GM19467 (cell line): ENCODE results near the gene GLIS1.

Experiments
- ATAC-seq: cut with Tn5 transposase; IDR thresholded peaks from one replicate; pipeline ENCODE4 v1.9.1; 2021; ENCODE audit warnings: mild to moderate bottlenecking, moderate library complexity; ENCODE audit not compliant: unreplicated experiment

Gene GLIS1

DNA sequence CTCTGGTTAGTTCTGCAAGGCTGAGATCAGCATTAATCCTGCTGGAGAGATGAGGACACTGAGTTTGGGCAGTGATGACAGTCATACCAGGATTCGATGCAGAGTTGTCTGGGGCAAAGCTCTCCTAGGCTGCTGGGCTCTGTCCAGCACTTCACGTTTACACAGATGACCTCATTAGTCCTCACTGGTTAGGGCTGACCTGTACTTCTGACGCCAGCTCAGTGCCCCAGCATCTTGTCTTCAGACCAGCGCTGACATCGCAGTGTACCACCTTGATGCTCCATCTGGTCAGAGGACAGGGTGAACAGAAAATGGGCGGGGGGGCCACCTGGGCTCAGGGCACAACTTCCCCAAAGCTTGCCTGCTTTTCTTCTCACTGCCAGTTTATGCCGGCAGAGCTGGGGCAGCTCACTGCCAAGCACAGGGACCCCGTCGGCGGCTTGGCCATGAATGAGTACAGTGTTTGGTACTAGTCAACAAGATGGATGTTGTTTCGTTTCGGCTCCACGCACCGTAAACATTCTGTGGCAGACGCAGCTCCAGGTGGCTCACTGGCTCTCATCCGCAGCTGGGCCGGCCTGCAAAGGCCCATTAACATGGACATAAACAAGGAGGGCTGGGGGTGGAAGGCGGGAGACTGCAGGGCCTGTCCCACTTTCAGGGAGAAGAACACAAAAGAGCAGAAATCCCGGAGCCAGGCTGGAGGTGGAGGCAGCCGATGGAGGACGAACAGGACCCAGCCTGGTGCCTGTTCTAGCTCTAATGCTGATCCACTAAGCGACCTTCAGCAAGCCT is 118.7 kb downstream of the GLIS1 start:
- no peak for ATAC-seq

DNA sequence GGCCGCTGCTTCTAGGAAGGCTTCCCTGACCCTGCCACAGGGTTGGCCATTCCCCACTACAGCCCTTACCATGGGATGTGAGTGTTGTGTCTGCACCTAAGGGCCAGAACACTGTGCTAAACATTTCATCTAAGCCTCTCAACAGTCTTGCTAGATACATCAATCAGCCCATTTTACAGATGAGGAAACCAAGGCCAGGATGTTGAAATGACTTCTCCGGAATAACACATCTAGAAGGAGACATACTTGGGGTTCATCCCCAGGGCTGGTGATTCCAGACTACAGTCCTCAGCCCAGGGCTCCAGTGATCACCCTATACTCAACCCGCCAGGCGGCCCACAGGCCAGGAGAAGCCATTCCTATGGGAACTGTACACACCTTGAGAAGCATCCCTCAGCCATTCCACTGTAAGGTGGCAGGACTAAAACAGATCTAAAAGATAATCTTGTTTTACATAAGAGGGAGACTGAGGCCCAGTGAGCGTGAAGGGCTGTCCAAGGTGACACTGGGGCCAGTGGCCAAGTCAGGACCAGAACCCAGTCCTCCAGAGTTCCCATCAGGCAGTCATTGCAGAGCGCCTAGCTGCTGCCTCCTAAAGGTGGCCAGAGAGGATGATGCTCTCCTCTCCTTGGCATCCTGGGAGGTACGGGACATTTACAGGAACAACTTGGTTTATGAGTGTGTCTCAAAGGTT is 119.5 kb downstream of the GLIS1 start:
- ATAC-seq = no peak

DNA sequence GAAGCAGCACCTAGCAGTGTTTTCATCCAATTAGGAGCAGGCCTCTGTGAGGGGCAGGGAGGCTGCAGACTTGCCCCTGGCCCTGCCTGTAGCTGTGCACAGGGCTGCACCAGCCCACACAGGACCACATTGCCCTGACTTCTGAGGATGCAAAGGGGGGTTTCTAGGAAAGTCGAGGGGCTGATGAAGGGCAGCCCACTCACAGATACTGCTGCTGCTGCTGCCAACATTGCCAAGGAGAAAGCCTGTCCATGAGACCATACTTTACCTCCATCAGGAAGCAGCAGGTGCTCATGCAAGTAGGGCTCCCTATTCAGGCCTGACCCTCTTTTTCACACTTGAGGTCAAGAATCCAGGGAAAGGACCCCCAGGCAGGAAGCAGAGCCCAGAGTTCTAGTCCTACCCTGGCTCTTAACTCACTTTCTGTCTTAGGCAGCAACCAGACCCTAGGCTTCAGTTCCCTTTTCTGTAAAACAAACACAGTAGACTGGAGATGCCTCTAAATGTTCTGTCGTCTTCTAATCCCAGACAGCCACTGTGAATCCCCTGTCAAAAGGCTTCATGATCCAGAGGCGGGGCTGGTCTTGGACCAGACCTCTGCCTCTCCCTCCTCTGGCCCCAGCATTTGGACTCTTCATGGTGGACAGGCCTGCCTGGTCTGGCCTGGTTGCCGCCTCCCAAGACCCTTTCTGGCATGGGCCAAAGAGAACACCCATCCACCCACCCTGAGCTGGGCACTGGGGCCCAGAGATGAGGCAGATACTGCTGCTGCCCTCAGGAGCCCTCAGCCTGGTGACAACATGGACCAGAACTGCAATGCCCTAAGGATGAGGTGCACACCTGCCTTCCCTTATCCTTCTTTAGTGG is 120.2 kb downstream of the GLIS1 start:
- no peak for ATAC-seq

DNA sequence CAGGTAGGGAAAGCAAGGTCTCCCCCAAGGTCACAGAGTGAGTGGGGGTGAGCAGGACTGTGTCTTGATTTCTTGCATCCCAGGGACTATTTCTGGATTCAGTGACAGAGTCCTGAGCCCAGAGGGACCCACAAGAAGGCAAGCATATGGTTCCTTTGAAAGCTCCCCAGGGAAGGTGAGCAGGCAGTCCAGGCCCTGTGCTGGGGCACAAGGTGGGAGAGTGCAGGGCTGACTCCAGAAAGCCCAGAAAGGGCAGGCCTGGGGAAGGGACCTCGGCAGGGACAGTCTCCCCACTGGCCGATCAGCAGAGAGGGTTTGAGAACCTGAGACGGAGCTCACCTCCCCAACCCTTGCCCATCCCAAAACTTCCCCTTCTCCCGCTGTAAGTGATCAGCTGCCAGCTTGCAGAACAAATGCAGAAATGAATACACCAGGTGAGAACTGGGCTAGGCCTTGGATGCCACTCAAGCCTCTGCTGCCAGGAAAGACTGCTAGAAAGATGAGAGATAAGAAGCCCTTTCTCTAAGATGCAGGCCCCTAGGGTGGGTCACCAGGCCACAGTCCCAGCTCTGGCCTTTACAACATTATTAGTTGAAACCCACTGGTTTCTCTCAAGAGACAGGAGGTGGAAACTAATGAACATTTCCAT is 121.0 kb downstream of the GLIS1 start:
- no peak for ATAC-seq

DNA sequence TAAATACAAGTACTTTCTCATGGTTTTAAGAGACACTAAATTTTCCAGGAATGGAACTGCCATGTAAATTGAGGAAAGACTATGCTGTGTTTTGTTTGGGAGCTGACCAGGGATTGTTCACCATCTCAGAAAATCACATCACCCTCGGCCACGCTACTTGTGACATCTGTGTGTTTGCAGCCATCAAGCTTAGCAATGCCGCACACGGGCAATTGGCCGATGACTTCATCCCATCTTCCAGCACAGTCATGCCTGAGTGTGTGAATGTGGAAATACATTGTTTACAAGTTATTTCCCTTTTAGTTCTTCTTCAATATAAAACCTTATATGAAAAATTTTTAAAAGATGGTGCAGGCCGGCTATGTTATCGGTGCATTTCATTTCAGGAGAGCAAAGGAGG is 121.6 kb downstream of the GLIS1 start:
- ATAC-seq = no peak

DNA sequence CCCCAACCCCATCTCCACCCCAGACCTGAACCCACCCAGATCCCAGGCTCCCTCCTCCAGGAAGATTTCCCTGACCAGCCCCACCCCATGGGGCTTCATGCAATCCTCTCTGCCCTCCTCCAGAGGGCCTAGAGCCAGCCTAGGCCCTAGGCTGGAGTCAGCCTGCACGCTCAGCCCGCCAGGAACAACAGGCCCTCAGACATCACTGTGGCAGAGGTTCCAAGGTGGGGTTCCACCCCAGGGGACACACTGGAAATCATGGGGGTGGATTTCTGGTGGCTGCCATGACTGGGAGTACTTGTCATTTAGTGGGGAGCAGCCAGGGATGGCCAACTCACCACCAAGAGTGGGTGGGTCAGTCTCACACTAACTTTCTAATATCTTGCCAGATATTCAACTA is 122.0 kb downstream of the GLIS1 start:
- no peak for ATAC-seq

DNA sequence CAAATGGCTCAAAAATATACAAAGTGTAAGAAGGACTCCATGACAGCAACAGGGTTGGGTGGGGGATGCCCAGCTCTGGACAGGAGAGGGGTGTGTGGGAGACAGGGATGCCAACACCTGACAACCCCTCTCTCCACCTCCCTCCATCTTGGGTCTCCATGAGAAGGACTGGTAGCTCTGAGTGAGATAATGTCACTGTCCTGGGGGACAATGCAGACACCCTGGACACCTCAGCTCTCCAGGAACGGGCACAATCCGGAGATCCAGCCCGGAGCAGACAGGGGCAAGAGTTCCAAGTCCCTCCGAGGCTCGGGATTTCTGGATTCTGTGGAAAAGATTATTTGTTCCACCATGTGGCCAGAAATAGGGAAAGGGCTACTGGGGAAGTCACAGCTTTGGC is 122.5 kb downstream of the GLIS1 start:
- ATAC-seq = no peak

DNA sequence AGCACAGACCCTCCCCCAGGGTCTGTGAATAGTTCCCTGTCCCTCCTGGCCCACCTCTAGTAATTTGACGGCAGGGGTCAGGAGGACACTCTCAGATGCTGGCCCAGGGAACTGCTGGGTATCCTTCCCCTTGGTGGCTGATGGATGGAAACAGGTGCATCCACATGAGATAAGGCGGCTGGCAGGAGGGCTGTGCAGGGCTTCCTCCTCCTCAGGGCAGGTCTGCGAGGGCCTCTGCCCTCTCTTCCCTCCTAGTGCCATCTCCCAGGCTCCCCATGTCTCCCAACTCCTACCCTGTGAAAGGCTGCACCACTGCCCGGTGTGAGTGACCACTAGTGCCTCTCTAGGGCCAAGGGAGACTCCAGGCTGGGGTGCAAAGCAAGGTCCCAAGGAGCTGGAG is 123.9 kb downstream of the GLIS1 start:
- no peak for ATAC-seq

DNA sequence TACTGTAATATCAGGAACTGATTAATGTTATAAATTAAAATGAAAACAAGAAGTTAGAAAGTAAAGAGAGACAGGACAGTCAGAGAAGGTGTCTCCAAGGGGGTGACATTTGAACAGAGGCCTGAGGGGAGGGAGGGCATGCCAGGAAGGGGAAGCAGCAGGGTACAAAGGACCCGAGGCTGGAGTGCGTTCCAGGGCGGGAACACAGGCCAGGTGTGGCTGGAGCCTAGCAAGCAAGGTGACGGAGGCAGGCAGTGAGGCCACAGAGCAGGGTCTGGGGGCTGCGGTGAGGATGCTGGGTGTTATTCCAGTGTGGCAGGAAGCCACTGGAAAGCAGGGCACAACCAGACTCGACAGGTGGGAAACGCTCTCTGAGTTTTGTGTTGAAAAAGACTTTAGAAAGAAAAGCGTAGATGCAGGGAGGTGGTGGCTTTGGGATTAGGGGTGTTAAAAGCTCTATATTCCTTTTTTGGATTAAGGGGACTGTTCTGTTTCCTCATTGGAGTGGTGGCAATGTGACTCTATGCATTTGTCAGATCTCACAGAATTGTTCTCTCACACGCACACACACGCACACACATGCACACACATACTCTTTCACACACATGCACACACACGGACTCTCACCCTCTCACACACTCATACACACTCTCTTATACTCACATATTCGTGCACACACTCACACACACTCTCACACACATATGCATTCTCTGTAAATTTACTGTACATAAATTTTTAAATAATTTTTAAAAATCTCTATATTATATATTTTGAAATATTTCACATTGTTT is 124.5 kb downstream of the GLIS1 start:
- no peak for ATAC-seq

DNA sequence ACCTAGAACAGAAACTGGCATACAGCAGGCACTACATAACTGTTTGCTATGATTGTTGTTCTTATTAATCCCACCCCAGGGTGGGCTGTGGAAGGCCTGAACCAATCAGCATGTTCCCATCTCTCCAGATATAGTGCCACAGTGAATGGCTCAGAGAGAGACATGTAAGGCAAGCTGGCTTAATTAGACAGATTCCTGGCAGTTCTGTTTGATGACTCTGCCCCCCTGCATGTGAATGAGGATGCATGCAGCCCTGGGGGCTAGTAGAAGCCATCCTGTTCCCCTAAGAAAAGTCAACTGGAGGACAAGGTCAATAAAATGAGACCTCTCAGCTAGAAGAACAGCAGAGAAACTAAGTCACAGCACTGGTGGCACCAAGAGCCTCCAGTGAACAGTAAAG is 130.3 kb downstream of the GLIS1 start:
- ATAC-seq = no peak

DNA sequence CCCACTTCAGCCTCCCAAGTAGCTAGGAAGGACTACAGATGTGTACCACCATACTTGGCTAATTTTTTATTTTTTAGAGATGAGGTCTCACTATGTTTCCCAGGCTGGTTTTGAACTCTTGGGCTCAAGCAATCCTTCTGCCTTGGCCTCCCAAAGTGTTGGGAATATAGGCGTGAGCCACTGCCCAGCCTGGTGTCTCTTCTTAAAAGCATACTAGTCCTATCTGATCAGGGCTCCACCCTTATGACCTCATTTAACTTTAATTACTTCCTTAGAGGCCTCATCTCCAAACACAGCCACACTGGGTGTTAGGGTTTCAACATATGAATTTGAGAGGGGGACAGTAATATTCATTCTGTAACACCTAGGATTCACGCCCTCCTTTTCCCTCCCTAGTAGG is 130.9 kb downstream of the GLIS1 start:
- ATAC-seq = no peak

DNA sequence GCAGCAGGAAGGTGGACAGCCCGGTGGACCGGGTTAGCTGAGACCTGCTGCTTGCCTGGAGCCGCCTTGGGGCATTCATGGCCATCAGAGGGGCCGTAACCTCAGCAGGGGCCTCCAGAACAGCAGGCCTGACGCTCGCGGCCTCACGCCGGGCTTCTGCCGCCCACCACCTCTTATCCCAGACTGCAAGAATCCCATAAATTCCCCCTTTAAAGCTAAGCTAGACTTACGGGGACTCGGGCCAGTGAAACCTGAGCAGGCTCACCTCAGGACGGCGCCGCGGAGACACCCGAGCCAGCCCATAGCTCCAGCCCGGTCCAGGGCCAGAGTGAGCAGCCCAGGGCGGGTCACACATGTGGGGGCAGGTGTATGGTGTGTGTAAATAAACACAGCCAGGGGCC is 132.3 kb downstream of the GLIS1 start:
- no peak for ATAC-seq

DNA sequence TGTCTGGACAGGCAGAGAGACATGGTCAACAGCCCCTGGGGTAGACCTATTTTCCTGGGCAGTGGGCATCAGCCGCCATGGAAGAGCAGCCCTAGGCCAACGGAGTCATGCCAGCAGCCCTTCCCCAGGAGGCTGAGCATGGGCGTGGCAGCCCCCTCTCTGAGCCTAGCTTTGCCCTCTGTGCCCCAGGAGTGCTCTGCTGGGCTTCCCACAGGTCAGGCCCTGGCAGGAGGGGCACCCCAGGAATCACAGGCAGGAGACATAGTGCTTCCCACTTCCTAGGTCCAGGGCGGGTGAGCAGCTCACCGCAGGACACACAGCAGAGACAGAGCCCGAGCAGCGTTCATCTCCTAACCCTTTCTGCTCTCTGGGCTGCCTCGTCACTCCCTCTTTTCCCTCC is 132.8 kb downstream of the GLIS1 start:
- no peak for ATAC-seq

DNA sequence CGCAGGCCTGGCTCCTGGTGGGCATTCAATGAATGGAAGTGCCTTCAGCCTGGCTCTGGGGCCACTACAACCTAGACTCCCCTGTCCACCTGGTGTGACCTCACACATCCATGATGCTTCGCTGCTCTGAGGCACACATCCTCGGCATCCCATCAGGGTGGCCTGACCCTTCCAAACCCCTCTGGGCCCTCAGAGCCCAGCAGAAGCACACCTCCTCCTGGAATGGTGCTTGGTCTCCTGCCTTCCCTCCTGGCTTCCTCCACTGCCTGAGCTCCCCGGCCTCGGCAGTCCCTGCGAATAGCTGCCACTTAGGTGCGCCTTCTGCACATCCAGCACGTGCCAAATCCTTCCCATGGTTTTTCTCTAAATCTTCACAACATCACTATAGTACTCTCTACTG is 133.8 kb downstream of the GLIS1 start:
- ATAC-seq = no peak

DNA sequence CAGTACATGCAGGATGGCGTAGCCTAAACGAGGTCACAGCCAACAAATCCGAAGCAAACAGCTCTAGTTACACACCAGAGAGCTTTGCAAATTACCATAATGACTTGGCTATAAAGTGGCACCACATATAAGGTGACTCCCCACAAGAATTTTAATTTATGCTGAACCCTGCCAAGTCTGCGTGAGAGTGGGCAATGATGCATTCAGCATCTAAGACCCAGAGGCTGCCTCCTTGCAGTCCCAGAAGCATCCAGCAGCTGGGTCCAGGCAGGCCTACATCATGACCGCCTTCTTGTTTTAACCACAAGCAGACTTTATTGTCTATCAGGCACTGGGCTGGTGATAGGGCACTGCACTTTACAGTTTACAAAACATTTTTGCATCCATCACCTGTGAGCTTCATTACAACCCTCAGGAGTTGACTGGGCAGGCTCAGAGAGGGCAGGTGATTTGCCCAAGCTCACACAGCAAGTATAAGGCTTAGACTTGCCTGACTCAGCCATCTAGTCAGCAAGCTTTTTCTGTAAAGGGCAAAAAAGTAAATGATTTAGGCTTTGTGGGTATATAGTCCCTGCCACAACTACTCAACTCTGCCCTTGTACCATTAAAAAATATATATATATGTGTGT is 134.6 kb downstream of the GLIS1 start:
- no peak for ATAC-seq

DNA sequence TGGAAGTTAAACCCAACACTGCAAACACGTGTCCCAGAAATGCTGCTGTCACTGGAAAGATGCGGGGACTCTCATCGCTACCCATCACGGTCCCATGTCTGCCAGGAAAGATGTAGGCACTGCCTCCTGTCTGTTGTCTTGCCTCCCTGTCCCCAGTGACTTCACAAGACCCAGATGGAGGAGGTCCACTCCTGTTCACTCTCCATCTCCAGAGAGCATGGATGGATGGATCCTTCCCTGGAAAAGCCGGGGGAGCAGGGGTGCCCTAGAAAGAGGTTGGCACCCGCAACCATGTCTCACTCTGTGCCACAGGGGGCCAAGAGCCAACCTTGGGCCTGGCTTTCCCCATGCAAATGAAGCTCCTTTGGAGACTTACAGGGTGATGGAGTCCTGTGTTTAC is 135.5 kb downstream of the GLIS1 start:
- ATAC-seq = no peak

DNA sequence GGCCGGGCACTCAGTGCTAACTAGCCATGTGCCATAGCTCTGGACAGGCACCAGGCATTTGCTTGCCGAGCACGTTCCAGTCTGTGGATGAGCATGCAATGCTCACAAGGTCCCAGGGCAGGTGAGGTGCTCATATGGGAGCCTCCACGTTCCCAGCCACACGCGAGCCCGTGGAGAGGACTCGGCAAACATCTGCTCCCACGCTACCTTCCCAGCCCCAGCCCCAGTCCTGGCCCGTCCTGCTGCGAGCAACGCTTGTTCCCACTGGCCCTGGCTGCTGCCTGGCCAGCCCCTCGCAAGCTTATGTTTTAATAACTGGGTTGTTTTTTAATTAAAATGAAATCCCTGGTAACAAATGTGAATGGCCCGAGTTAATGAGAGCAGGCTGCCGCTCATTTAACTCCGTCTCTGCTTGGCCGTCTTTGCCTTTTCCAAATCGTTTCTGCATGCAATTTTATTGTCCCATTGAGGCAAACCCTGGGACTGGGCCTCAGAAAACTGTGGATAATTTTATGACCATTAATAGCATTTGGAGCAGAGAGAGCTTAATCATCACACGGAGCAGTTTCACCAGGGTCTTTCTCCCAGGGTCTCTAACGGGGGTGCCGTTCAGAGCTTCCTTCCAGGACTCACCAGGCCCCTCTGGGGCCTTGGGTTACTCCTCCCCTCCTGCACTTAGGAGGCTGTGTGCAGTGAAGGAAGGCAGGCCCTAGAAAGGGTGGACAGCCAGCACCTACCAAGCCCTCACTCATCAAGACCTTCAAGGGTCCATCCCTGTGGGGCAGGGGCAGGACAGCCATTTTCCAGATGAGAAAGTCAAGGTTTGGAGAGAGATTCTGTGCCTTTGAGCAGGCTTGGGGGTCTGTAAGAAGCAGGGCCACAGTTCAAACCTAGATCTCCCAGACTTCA is 136.8 kb downstream of the GLIS1 start:
- no peak for ATAC-seq

DNA sequence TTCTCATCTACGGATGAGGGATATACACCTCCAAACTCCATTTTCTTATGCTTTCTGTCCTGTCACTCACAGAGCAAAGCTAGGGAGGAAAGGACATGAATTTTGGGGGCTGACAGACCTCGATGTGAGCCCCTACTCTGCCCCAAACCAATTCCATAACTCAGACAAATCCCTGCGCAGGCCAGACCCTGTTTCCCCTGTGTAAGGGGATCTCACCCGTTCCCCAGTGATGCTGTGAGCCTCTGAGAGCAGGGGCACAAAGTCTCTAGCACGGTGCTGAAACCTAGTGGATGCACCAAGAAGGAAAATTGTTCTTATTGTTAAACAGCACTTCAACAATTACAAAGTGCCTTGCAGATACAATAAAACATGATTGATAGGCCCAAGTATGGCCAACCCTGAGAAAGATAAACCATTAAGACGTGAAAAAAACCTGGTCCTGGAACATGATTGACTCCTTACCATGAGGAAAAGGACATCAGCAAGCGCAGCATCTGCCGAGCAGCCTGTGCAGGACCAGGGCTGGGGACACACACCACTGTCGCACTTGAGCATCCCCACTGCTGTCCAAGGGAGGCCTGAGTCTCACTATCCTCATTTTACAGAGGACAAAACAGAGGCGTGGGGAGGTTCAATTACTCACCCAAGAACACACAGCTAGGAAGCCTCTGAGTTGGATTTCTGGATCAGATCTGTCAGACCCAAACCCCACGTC is 137.8 kb downstream of the GLIS1 start:
- ATAC-seq = no peak
